Hepatocyte (in vitro differentiated cells): ENCODE measurements around the gene SVIL. TPM values are rescaled to one million over a fixed set of nuclear protein-coding genes. Genes with fewer than 3 reads are reported as not detected.

Experiments used
- DNase-seq: peaks from one replicate; pipeline ENCODE4 v3.0.0-alpha.2; 2016; ENCODE audit warnings: low spot score
- H2AFZ ChIP-seq: fragments of 200-600 bp; sonication (generic); 2 replicates; pipeline ENCODE4 v1.6.0; 2016; ENCODE audit warnings: antibody characterized with exemption, mild to moderate bottlenecking
- H3K27ac ChIP-seq: fragments of 200-600 bp; sonication (generic); 2 replicates; pipeline ENCODE4 v1.5.1; 2016; ENCODE audit warnings: mild to moderate bottlenecking
- H3K27me3 ChIP-seq: fragments of 200-600 bp; sonication (generic); 2 replicates; pipeline ENCODE4 v1.6.1; 2016
- H3K36me3 ChIP-seq: fragments of 200-600 bp; sonication (generic); replicated peaks from 2 replicates; pipeline ENCODE4 v1.5.1; 2016; ENCODE audit warnings: low read depth; ENCODE audit not compliant: insufficient read depth
- H3K4me1 ChIP-seq: fragments of 200-600 bp; sonication (generic); 2 replicates; pipeline ENCODE4 v1.5.1; 2016; ENCODE audit warnings: mild to moderate bottlenecking, moderate library complexity; ENCODE audit not compliant: insufficient read depth
- H3K4me2 ChIP-seq: fragments of 200-600 bp; sonication (generic); 2 replicates; pipeline ENCODE4 v1.6.0; 2016
- H3K4me3 ChIP-seq: fragments of 200-600 bp; sonication (generic); 2 replicates; pipeline ENCODE4 v1.5.1; 2016; ENCODE audit warnings: mild to moderate bottlenecking
- H3K79me2 ChIP-seq: fragments of 200-600 bp; sonication (generic); 2 replicates; pipeline ENCODE4 v1.6.0; 2017; ENCODE audit warnings: mild to moderate bottlenecking
- H3K9me2 ChIP-seq: fragments of 200-600 bp; sonication (generic); replicated peaks from 2 replicates; pipeline ENCODE4 v1.6.0; 2017; ENCODE audit warnings: mild to moderate bottlenecking; ENCODE audit not compliant: insufficient read depth
- H3K9me3 ChIP-seq: fragments of 200-600 bp; sonication (generic); 2 replicates; pipeline ENCODE4 v1.5.1; 2016; ENCODE audit warnings: low read depth, mild to moderate bottlenecking
- H4K20me1 ChIP-seq: fragments of 200-600 bp; sonication (generic); 2 replicates; pipeline ENCODE4 v1.6.0; 2016; ENCODE audit warnings: mild to moderate bottlenecking; ENCODE audit not compliant: insufficient read depth, poor library complexity, severe bottlenecking
- EZH2 ChIP-seq: fragments of 200-600 bp; sonication (generic); IDR thresholded peaks from 2 replicates; pipeline ENCODE4 v1.6.1; 2016; ENCODE audit warnings: antibody characterized with exemption, mild to moderate bottlenecking, borderline replicate concordance
- EZH2phosphoT487 ChIP-seq: fragments of 200-600 bp; sonication (generic); IDR thresholded peaks from one replicate; pipeline ENCODE4 v1.6.1; 2018; ENCODE audit warnings: antibody characterized with exemption, mild to moderate bottlenecking, low read depth, moderate library complexity; ENCODE audit not compliant: unreplicated experiment, severe bottlenecking
- WGBS: methylation state at CpG from one replicate; pipeline ENCODE4 v1.1.6; 2016; ENCODE audit warnings: low lambda C conversion rate; ENCODE audit errors: missing lambda C conversion rate; 5-methylcytosine and 5-hydroxymethylcytosine counted together
- polyA plus RNA-seq: library from polyadenylated mRNA; unstranded; fragments of >200 nt; fragmentation: Nextera tagmentation; extraction: Ambion mirVana; gene quantifications from 2 replicates; pipeline ENCODE4 v1.2.1, GENCODE V29; 2016
- total RNA-seq: library from RNA; depleted of rRNA; stranded (reverse); fragments of >200 nt; gene quantifications from 2 replicates; pipeline ENCODE4 v1.2.3, GENCODE V29; 2014
- TF ChIP-seq, protein P1 (sequence below): fragments of 200-600 bp; sonication (generic); IDR thresholded peaks from 2 replicates; pipeline ENCODE4 v1.5.1; 2016; ENCODE audit warnings: antibody characterized with exemption, mild to moderate bottlenecking; ENCODE audit not compliant: poor library complexity

Gene SVIL
- total and polyA plus RNA-seq, 2 experiments from 2014 or later = 24.3 to 36.5 TPM

DNA sequence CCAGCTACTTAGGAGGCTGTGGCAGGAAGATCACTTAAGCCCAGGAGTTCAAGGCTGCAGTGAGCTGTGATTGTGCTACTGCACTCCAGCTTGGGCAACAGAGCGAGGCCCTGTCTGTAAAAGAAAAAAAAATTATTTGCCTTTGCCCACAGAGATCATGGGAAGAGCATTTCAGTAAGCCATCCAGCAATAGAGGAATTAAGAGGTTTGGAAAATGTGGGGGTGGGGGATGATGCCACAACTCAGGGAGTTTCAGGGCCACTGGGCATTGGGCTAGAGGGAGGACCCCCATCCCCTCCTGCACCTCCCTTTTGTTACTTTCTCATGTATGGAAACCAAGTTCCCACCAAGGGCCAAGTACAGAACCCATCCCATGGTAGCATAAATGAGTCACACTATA, 38.4 kb downstream of the SVIL start:
- Histone ChIP-seq H3K4me2 (no peak overlapping the region), H3K27ac (no peak overlapping the region), H3K79me2 (peaks cover 19% of the 10 kb centered on the region), H3K36me3 (no peaks in the 10 kb centered on the region), H4K20me1 (no peaks in the 10 kb centered on the region), H3K4me1 (no peaks in the 10 kb centered on the region), H3K9me2 (no peaks in the 10 kb centered on the region), H3K4me3 (no peak overlapping the region), H3K9me3 (no peaks in the 10 kb centered on the region), H2AFZ (no peak overlapping the region), H3K27me3 (no peaks in the 10 kb centered on the region)
- DNase-seq = no peak
- no peak for TF ChIP-seq EZH2phosphoT487
- 95% methylated on average over 1 of the region's 1 CpG for WGBS

DNA sequence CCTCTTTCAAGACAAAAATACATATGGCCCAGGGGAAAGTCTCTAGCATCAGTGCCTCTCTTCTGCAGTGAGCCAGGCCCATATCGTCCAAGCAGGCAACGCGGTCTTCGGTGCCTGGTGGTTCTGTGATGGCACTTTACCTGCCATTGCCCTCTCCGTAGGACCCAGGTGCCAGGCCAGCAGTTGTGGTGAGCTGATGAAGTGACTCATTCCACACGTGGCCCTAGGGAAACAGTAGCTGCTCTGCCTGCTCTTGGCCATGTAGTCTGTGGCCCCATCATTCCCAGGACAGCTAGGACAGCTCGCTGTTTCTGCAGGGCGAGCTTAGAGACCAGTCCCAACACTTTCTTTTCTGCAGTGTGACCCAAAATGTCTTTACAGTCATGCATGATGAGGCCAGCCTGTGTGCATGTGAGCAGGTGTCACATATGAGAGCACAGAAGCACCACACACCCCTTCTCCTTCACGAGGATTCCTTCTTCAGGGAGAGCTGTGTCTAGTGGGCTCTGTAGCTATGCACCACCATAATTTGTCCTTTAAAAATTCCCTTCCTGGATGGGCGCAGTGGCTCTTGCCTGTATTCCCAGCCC, 39.0 kb downstream of the SVIL start:
- H3K4me3 ChIP-seq = no peak overlapping the region
- H3K9me2 ChIP-seq = no peaks in the 10 kb centered on the region
- no peak overlapping the region for H2AFZ ChIP-seq
- H3K4me2 ChIP-seq = no peak overlapping the region
- DNase-seq = no peak
- no peaks in the 10 kb centered on the region for H3K27me3 ChIP-seq
- no peak overlapping the region for H3K27ac ChIP-seq
- TF ChIP-seq EZH2phosphoT487 = no peak
- TF ChIP-seq, protein P1, sequence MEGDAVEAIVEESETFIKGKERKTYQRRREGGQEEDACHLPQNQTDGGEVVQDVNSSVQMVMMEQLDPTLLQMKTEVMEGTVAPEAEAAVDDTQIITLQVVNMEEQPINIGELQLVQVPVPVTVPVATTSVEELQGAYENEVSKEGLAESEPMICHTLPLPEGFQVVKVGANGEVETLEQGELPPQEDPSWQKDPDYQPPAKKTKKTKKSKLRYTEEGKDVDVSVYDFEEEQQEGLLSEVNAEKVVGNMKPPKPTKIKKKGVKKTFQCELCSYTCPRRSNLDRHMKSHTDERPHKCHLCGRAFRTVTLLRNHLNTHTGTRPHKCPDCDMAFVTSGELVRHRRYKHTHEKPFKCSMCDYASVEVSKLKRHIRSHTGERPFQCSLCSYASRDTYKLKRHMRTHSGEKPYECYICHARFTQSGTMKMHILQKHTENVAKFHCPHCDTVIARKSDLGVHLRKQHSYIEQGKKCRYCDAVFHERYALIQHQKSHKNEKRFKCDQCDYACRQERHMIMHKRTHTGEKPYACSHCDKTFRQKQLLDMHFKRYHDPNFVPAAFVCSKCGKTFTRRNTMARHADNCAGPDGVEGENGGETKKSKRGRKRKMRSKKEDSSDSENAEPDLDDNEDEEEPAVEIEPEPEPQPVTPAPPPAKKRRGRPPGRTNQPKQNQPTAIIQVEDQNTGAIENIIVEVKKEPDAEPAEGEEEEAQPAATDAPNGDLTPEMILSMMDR = no peak
- TF ChIP-seq EZH2 = no peak
- no peaks in the 10 kb centered on the region for H3K4me1 ChIP-seq
- H3K36me3 ChIP-seq = no peaks in the 10 kb centered on the region
- WGBS = 95% methylated on average over 10 of the region's 10 CpGs
- no peaks in the 10 kb centered on the region for H4K20me1 ChIP-seq
- peaks cover 18% of the 10 kb centered on the region for H3K79me2 ChIP-seq
- H3K9me3 ChIP-seq = no peaks in the 10 kb centered on the region

DNA sequence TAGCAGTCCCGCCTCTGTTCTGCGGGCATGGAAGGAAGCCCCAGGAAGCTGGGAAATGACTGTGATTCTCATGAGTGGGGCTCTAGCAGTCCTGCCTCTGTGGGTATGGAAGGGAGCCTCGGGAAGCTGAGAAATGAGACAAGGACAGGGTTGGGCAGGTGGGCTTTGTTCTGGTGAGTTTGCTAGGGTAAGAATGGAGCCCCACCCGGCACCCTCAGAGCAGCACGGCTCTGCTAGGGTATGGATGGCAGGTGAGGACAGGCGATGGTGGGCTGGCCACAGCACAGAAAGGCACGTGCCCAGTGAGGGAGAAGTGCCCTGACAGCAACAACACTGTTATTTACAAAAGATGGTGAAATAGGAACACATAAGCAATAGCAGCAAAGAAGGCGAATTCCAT, 39.6 kb downstream of the SVIL start:
- Histone ChIP-seq H3K27me3 (no peaks in the 10 kb centered on the region), H2AFZ (no peak overlapping the region), H3K4me1 (peaks cover 4% of the 10 kb centered on the region), H3K4me3 (no peak overlapping the region), H3K9me3 (no peaks in the 10 kb centered on the region), H3K27ac (no peak overlapping the region), H3K4me2 (no peak overlapping the region), H4K20me1 (no peaks in the 10 kb centered on the region), H3K36me3 (no peaks in the 10 kb centered on the region), H3K79me2 (peaks cover 15% of the 10 kb centered on the region), H3K9me2 (no peaks in the 10 kb centered on the region)
- WGBS = 94% methylated on average over 8 of the region's 8 CpGs
- DNase-seq = no peak
- TF ChIP-seq EZH2 (no peak), EZH2phosphoT487 (no peak)
- TF ChIP-seq, protein P1 = no peak

DNA sequence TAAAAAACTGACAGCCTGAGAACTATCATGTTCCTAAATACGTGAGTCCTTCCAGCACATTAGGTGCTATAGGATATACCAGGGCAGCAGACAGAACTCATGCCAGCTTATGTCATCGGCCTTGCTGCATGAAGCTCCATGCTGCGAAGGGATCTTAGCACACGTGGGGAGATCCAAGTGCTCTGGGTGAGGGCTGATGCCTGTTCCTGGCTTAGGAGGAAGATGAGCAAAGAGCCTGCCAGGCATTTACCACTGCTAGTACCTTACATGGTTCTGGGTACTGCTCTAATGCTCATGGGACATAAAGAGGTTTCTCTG, 43.2 kb downstream of the SVIL start:
- WGBS = 71% methylated on average over 4 of the region's 4 CpGs
- no peak overlapping the region for H3K4me3 ChIP-seq
- DNase-seq = no peak
- TF ChIP-seq, protein P1 = no peak
- TF ChIP-seq EZH2phosphoT487 (no peak), EZH2 (no peak)
- no peak overlapping the region for H3K27ac ChIP-seq
- no peaks in the 10 kb centered on the region for H3K27me3 ChIP-seq
- no peak overlapping the region for H3K4me2 ChIP-seq
- no peaks in the 10 kb centered on the region for H3K36me3 ChIP-seq
- peaks cover 19% of the 10 kb centered on the region for H3K4me1 ChIP-seq
- no peaks in the 10 kb centered on the region for H4K20me1 ChIP-seq
- no peaks in the 10 kb centered on the region for H3K9me3 ChIP-seq
- no peaks in the 10 kb centered on the region for H3K9me2 ChIP-seq
- H3K79me2 ChIP-seq = peaks cover 37% of the 10 kb centered on the region
- no peak overlapping the region for H2AFZ ChIP-seq
